ENCODE results near the gene CDHR5.

Gene CDHR5

GRCh38 chr11:569158-569885 lies 55.4 kb downstream of the CDHR5 start:
- no peak for TF ChIP-seq CTCF (conservative IDR thresholded peaks at IDR 0.05)
- peak overlapping the region; percentile 89 for H3K27ac ChIP-seq

- H3K27ac ChIP-seq: peak overlapping the region; percentile 89
- TF ChIP-seq CTCF (conservative IDR thresholded peaks at IDR 0.05): no peak
These were observed 56.2 kb downstream of the CDHR5 start for GRCh38 chr11:568306-569157.

- peak overlapping the region; percentile 89 for H3K27ac ChIP-seq
- no peak for TF ChIP-seq CTCF (conservative IDR thresholded peaks at IDR 0.05)
These were observed 57.0 kb downstream of the CDHR5 start for GRCh38 chr11:567629-568292.

- no peak for TF ChIP-seq CTCF (conservative IDR thresholded peaks at IDR 0.05)
- H3K27ac ChIP-seq: peak overlapping the region; percentile 89; the same call in 1 of the 2 replicates
These were observed 57.6 kb downstream of the CDHR5 start for GRCh38 chr11:567011-567628.
